ENCODE results near the gene ZFYVE21.

Gene ZFYVE21

DNA sequence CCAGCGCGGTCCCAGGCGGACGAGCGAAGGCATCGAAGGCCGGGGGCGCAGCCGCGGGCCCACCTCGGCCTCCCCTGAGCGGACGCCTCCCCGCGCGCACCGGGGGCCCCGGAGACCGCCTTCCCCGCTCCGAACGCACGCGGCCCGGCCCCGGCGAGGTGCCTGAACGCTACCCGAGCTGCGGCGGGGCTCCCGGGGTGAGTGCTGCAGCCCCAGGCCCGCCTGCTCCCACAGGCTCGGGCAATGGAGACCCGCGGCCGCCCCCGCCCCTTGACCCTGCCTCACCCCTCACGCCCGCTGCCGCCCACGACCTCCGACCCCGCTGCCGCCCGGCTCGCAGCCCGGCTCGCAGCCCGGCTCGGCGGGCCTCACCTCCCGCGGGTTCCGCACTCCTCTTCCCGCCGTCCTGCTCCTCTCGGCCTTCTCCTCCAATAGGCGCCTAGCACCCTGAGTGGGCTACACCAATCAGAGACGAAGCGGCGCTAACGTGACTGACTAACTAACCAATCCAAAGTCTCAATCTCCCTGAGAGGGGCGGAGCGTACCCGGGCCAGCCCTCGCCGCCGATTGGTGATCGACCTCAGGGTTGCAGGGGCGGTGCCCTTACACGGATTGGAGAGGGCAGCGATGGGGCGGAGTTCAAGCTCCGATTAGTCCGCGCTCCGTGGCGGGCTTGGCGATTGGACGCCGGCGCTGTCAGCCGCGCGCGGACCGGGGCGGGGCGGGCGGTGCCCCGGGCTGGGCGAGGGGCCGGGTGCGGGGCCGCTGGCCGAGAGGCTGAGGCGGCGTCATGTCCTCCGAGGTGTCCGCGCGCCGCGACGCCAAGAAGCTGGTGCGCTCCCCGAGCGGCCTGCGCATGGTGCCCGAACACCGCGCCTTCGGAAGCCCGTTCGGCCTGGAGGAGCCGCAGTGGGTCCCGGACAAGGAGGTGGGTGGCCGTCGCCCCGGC, at the start of gene ZFYVE21, which contains the start of gene XRCC3:
Gene ZFYVE21 (plus strand): TSS at position 759 of the 949 bp plus-strand sequence. CDS start 32 bp downstream, at position 791.
Gene XRCC3 (minus strand): TSS at position 400 of the 949 bp plus-strand sequence. CDS start 4,364 bp downstream, outside the sequence.
- peaks cover 13 to 18% of the 10 kb centered on the region in 2 experiments for H3K4me1 ChIP-seq (ENCODE audit: control insufficient read depth in 1 of 2, insufficient read depth in 1 of 2, low read depth in 1 of 2, low read length in 1 of 2)
- H3K9me3 ChIP-seq: no peaks in the 10 kb centered on the region
- no peaks in the 10 kb centered on the region for H3K36me3 ChIP-seq
- H3K27ac ChIP-seq: peak within 1 kb of the TSS; percentile 76
- no peak for TF ChIP-seq CTCF (IDR thresholded peaks at IDR 0.05)
- H3K4me3 ChIP-seq (ENCODE audit: low read depth in 1 of 2, low read length in 1 of 2): peak within 1 kb of the TSS; percentile 66 to 73
- peaks cover 4% of the 10 kb centered on the region for H3K27me3 ChIP-seq

GRCh38 chr14:103667671-103668070, 47.9 kb upstream of the ZFYVE21 start:
- no peak for TF ChIP-seq CTCF (IDR thresholded peaks at IDR 0.05)
- H3K36me3 ChIP-seq: peaks cover 98% of the 10 kb centered on the region
- no peaks in the 10 kb centered on the region for H3K9me3 ChIP-seq
- no peaks in the 10 kb centered on the region for H3K4me1 ChIP-seq (ENCODE audit: control insufficient read depth in 1 of 2, insufficient read depth in 1 of 2, low read depth in 1 of 2, low read length in 1 of 2)
- H3K27ac ChIP-seq: no peak overlapping the region
- no peaks in the 10 kb centered on the region for H3K27me3 ChIP-seq
- no peak overlapping the region for H3K4me3 ChIP-seq (ENCODE audit: low read depth in 1 of 2, low read length in 1 of 2)

DNA sequence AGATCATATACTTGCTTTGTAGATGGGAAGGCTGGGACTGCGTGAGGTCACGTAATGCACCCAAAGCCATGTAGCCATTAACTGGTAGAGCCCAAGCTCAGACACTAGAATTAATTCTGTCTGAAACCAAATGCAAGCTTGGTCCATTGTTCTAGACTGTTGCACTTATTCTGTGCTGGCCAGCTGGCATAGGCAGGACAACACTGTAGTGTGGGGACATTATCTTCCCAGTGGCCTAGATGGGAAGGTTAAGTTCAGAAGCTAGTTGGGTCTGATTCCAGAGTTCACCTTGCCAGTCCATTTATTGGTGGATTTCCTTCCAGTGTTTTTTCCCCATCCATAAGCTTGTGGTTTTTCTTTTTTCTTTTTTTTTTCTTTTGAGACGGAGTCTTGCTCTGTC, 47.5 kb upstream of the ZFYVE21 start:
- no peaks in the 10 kb centered on the region for H3K27me3 ChIP-seq
- H3K4me1 ChIP-seq (ENCODE audit: control insufficient read depth in 1 of 2, insufficient read depth in 1 of 2, low read depth in 1 of 2, low read length in 1 of 2): no peaks in the 10 kb centered on the region
- no peak overlapping the region for H3K27ac ChIP-seq
- peaks cover 98% of the 10 kb centered on the region for H3K36me3 ChIP-seq
- no peaks in the 10 kb centered on the region for H3K9me3 ChIP-seq
- no peak overlapping the region for H3K4me3 ChIP-seq (ENCODE audit: low read depth in 1 of 2, low read length in 1 of 2)
- TF ChIP-seq CTCF (IDR thresholded peaks at IDR 0.05): no peak

- Histone ChIP-seq H3K36me3 (peaks cover 98% of the 10 kb centered on the region), H3K9me3 (no peaks in the 10 kb centered on the region), H3K27ac (no peak overlapping the region), H3K27me3 (no peaks in the 10 kb centered on the region), H3K4me1 (ENCODE audit: control insufficient read depth in 1 of 2, insufficient read depth in 1 of 2, low read depth in 1 of 2, low read length in 1 of 2) (no peaks in the 10 kb centered on the region), H3K4me3 (ENCODE audit: low read depth in 1 of 2, low read length in 1 of 2) (no peak overlapping the region)
- no peak for TF ChIP-seq CTCF (IDR thresholded peaks at IDR 0.05)
Observed at GRCh38 chr14:103669370-103669769, 46.2 kb upstream of the ZFYVE21 start.

DNA sequence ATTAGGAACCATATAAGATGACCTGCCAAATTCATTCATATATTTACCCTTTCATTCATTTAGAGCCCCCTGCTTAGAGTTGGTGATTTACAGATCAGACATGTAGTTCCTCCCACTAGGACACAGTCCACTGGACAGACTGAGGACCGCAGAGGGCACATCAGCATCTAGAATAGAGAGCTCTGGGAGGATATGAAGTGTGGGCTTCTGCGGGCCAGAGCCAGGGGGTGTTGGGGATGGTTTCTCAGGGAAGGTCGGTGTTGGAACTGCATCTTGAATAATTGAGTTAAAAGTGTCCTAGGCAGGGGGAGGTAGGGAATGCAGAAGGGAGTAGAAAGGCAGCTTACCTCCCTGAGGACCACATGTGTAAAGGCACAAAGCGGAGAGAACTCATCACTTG, 43.7 kb upstream of the ZFYVE21 start:
- no peaks in the 10 kb centered on the region for H3K27me3 ChIP-seq
- H3K9me3 ChIP-seq: no peaks in the 10 kb centered on the region
- H3K36me3 ChIP-seq: peaks cover 100% of the 10 kb centered on the region
- no peaks in the 10 kb centered on the region for H3K4me1 ChIP-seq (ENCODE audit: control insufficient read depth in 1 of 2, insufficient read depth in 1 of 2, low read depth in 1 of 2, low read length in 1 of 2)
- H3K27ac ChIP-seq: no peak overlapping the region
- TF ChIP-seq CTCF (IDR thresholded peaks at IDR 0.05): no peak
- H3K4me3 ChIP-seq (ENCODE audit: low read depth in 1 of 2, low read length in 1 of 2): no peak overlapping the region
